BE2C (cell line): Measurements from ENCODE around the gene TKFC.

ENCODE experiments used
- DNase-seq: peaks from one replicate; pipeline ENCODE4 v3.0.0-alpha.2; 2020
- H3K27me3 ChIP-seq: fragments of 250-450 bp; sonication (Bioruptor Pico); 2 replicates; pipeline ENCODE4 v1.5.1; 2020; ENCODE audit warnings: mild to moderate bottlenecking
- H3K36me3 ChIP-seq: fragments of 250-450 bp; sonication (Bioruptor Pico); 2 replicates; pipeline ENCODE4 v1.5.1; 2020; ENCODE audit warnings: mild to moderate bottlenecking
- H3K4me1 ChIP-seq: fragments of 250-450 bp; sonication (Bioruptor Pico); 2 replicates; pipeline ENCODE4 v1.5.1; 2020
- H3K4me3 ChIP-seq: 2 replicates; pipeline ENCODE4 v1.5.1; 2011; ENCODE audit warnings: low read depth, low read length
- H3K9me3 ChIP-seq: fragments of 250-450 bp; sonication (Bioruptor Pico); 2 replicates; pipeline ENCODE4 v1.5.1; 2020
- TF ChIP-seq, protein P1 (sequence below): IDR thresholded peaks from 2 replicates; pipeline ENCODE4 v1.5.1; 2012; ENCODE audit warnings: mild to moderate bottlenecking, low read depth, low read length

Gene TKFC

DNA sequence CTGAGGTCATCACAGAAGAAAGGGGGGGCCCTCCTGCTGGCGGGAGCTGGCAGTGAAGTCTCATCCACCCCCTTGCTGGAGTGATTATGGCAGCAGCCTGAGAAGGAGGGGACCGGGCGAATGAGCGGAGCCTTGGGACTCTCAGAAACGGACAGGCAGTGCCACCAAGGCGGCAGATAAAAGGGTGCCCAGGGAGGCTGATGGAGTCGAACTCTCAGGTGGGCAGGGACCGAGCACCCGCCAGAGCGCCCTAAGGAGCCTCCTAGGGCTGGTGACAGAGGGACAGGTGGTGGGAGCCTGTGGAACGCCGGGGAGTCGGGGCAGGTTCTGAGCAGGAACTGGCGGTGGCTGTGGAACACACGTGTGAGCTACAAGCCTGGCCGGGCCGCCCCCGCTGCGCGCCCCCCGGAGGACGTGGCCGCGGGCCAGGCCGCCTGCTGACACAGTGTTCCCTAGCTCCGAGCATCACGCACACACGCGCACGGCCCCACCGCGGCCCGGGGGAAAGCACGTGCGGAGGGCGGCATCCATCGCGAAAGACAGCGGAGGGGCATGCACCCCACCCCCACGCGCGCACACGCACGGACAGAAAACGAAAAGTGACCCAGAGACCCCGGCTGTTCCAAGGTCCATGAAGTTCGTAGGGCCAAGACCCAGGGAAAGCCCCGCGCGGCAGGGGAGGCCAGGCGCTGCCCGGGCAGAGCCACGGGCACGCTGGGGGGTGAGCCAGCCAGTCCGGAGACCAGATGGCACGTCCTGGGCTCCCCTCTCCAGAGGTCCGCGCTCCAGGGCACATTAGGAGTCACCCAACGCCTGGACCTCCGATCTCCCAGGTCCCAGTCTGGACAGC lies 38.9 kb upstream of the TKFC start:
- Histone ChIP-seq H3K27me3 (no peaks in the 10 kb centered on the region), H3K4me1 (no peaks in the 10 kb centered on the region), H3K9me3 (no peaks in the 10 kb centered on the region), H3K4me3 (peak overlapping the region; percentile 59), H3K36me3 (no peaks in the 10 kb centered on the region; the same call in 1 of the 2 replicates)
- DNase-seq = peak; percentile 50
- TF ChIP-seq, protein P1, sequence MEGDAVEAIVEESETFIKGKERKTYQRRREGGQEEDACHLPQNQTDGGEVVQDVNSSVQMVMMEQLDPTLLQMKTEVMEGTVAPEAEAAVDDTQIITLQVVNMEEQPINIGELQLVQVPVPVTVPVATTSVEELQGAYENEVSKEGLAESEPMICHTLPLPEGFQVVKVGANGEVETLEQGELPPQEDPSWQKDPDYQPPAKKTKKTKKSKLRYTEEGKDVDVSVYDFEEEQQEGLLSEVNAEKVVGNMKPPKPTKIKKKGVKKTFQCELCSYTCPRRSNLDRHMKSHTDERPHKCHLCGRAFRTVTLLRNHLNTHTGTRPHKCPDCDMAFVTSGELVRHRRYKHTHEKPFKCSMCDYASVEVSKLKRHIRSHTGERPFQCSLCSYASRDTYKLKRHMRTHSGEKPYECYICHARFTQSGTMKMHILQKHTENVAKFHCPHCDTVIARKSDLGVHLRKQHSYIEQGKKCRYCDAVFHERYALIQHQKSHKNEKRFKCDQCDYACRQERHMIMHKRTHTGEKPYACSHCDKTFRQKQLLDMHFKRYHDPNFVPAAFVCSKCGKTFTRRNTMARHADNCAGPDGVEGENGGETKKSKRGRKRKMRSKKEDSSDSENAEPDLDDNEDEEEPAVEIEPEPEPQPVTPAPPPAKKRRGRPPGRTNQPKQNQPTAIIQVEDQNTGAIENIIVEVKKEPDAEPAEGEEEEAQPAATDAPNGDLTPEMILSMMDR = no peak

DNA sequence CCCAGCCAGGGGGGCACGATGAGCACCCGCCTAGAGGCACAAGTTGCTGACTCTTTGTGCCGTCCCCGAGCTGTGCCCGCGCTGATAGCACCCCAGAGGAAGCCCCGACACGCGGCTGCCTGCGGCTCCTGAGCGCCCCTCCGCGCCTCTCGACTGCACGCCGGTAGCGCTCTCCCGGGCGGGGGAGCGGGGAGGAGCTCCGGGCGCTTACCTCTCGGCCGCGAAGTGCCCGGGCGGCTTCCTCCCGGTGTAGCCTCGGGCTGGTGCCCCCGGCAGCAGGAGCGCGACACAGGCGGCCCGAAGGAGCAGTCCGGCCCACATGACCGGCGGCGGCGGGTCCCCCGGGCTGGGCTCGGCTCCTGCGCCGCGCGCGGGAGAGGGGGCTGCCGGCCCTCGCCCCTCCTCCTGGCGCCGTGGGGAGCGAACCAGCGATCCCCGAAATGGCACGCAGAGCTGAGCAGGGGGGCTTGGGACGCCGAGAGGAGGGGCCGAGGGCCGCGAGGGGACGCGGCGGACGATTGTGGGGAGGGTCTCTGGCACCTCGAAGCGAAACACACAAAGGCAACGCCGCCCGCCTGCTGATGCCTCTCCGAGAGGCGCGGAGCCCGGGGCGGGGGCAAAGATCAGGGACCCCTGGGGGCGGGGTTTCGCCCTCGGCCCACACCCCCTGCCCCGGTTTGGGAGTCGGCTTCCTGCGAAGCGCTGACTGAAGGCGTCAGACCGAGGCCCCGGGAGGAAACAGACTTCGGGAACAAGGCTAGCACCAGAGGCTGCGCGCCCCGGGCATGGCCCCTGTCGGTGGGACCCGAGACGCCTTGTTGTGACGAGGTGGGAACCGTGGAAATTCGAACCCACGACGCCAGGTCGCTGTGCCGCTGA lies 38.1 kb upstream of the TKFC start, which contains the start of gene VWCE:
Gene VWCE (minus strand): TSS at position 600 of the 879 bp plus-strand sequence. CDS start 279 bp downstream, at position 321.
- peaks cover 3% of the 10 kb centered on the region for H3K36me3 ChIP-seq
- no peaks in the 10 kb centered on the region for H3K4me1 ChIP-seq
- H3K9me3 ChIP-seq = no peaks in the 10 kb centered on the region
- H3K27me3 ChIP-seq = no peaks in the 10 kb centered on the region
- H3K4me3 ChIP-seq = peak within 1 kb of the TSS; percentile 59
- DNase-seq = peak; percentile 60
- TF ChIP-seq, protein P1 = no peak

DNA sequence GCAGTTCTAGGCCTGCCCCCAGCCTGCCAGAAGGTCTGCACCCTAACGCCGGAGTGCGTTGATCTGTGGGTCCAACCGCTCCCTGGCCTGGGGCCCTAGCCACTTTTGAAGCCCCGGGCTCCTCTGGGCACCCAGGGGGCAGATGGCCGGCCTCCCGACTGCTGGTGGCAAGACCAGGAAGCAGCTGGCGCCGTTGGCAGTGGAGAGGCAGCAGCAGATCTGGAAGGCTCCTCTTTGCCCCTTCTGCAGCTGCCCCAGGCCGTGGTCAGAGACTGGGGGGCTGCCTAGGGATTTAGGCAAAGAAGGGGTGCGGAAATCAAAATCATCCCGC lies 37.5 kb upstream of the TKFC start:
- Histone ChIP-seq H3K4me3 (no peak overlapping the region), H3K27me3 (no peaks in the 10 kb centered on the region), H3K9me3 (no peaks in the 10 kb centered on the region), H3K4me1 (no peaks in the 10 kb centered on the region), H3K36me3 (peaks cover 7% of the 10 kb centered on the region)
- no peak for DNase-seq
- TF ChIP-seq, protein P1 = no peak

DNA sequence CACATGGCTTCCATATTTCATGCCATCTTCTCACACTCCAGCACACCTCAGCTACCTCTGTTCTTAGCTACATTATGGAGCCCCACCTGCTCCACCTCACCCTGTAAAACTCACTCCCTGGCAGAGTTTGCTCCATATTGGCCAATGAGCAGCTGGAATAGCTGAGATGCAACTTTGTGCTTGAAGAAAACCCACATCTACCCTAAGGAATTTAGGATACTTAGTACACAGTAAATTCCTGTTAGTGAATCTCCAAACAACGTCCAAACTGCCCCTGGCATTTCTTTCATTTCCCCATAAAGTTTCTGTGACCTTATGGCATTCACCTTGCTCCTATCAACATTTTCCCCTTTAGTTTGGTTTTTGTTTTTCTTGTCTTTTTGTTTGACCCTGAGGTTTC lies 35.7 kb upstream of the TKFC start:
- Histone ChIP-seq H3K4me3 (no peak overlapping the region), H3K4me1 (no peaks in the 10 kb centered on the region)
- DNase-seq = no peak

DNA sequence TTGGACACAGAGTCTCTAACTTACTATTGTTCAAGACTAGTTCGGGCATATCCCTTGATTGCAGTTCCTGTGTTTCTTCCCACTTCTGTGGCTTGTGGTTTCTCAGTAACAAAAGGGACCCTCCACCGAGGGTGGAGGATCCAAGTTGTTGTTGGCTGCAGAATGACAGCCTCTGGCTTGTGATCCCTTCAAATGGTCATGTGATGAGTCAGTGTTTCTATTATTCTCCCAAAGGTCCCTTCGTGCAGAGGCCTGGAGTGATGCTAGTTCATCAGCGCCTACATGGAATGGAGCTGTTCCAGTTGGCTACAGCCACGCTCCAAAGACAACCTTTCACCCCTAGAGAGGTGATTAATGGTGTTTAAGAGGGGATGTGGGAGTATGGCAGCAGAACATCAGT lies 35.3 kb upstream of the TKFC start:
- H3K9me3 ChIP-seq = no peaks in the 10 kb centered on the region
- no peak overlapping the region for H3K4me3 ChIP-seq
- no peaks in the 10 kb centered on the region for H3K27me3 ChIP-seq
- peaks cover 11% of the 10 kb centered on the region for H3K36me3 ChIP-seq
- DNase-seq = no peak
- H3K4me1 ChIP-seq = no peaks in the 10 kb centered on the region
- TF ChIP-seq, protein P1 = no peak

More for the DNA sequence above, 35.7 kb upstream of the TKFC start:
- H3K27me3 ChIP-seq = no peaks in the 10 kb centered on the region
- H3K9me3 ChIP-seq = no peaks in the 10 kb centered on the region
- TF ChIP-seq, protein P1 = no peak
- H3K36me3 ChIP-seq = peaks cover 8% of the 10 kb centered on the region
